ENCODE data around the gene CD180.

GRCh38 chr5:67154556-67155206 lies 41.9 kb downstream of the CD180 start:
- TF ChIP-seq TARDBP (IDR thresholded peaks at IDR 0.05) (no peak), L3MBTL2 (conservative IDR thresholded peaks at IDR 0.05) (no peak), FOXM1 (IDR thresholded peaks at IDR 0.05; ENCODE audit: borderline replicate concordance) (no peak), NFRKB (IDR thresholded peaks at IDR 0.05) (no peak), HDGF (IDR thresholded peaks at IDR 0.05; ENCODE audit: borderline replicate concordance) (no peak), SP1 (IDR thresholded peaks at IDR 0.05) (no peak), BHLHE40 (IDR thresholded peaks at IDR 0.05; ENCODE audit: borderline replicate concordance) (no peak), PKNOX1 (IDR thresholded peaks at IDR 0.05) (no peak), FOXK2 (IDR thresholded peaks at IDR 0.05) (no peak), ARNT (IDR thresholded peaks at IDR 0.05) (no peak)

Data from HEK293T (cell line).